GM23338 (cell line): ENCODE data around the gene TMEM11. TPM values are rescaled to one million over a fixed set of nuclear protein-coding genes. Genes with fewer than 3 reads are reported as not detected.

Experiments
- ATAC-seq: fragments of 200-7000 bp; cut with Tn5 transposase; 3 replicates; pipeline ENCODE4 v1.9.1; 2020
- DNase-seq: peaks from one replicate; pipeline ENCODE4 v3.0.0-alpha.2; 2015; ENCODE audit warnings: low spot score
- H2AFZ ChIP-seq: fragments of 200-600 bp; sonication (generic); 2 replicates; pipeline ENCODE4 v1.8.0; 2016; ENCODE audit warnings: antibody characterized with exemption, mild to moderate bottlenecking, moderate library complexity
- H3F3A ChIP-seq: fragments of 200-600 bp; sonication (generic); replicated peaks from 2 replicates; pipeline ENCODE4 v1.8.0; 2017; ENCODE audit warnings: antibody characterized with exemption, mixed run types, low read depth
- H3K27ac ChIP-seq: fragments of 200-600 bp; sonication (generic); 2 replicates; pipeline ENCODE4 v1.6.1; 2016; ENCODE audit warnings: low read depth
- H3K27me3 ChIP-seq: fragments of 200-600 bp; sonication (generic); 2 replicates; pipeline ENCODE4 v1.8.0; 2016; ENCODE audit warnings: mild to moderate bottlenecking, mixed run types, moderate library complexity; ENCODE audit not compliant: insufficient read depth
- H3K36me3 ChIP-seq: fragments of 200-600 bp; sonication (generic); 2 replicates; pipeline ENCODE4 v1.8.0; 2016; ENCODE audit warnings: mild to moderate bottlenecking; ENCODE audit not compliant: insufficient read depth
- H3K4me1 ChIP-seq: fragments of 200-600 bp; sonication (generic); 2 replicates; pipeline ENCODE4 v1.8.0; 2016; ENCODE audit warnings: mild to moderate bottlenecking, moderate library complexity; ENCODE audit not compliant: insufficient read depth
- H3K4me2 ChIP-seq: fragments of 200-600 bp; sonication (generic); 2 replicates; pipeline ENCODE4 v1.7.1; 2017; ENCODE audit warnings: mixed run types
- H3K4me3 ChIP-seq: fragments of 200-600 bp; sonication (generic); 2 replicates; pipeline ENCODE4 v1.6.1; 2016; ENCODE audit warnings: mixed run types
- H3K79me2 ChIP-seq: fragments of 200-600 bp; sonication (generic); replicated peaks from 2 replicates; pipeline ENCODE4 v1.8.0; 2017; ENCODE audit warnings: mild to moderate bottlenecking; ENCODE audit not compliant: insufficient read depth
- H3K9me2 ChIP-seq: fragments of 200-600 bp; sonication (generic); 2 replicates; pipeline ENCODE4 v1.8.0; 2017; ENCODE audit not compliant: insufficient read depth
- H4K20me1 ChIP-seq: fragments of 200-600 bp; sonication (generic); replicated peaks from 2 replicates; pipeline ENCODE4 v1.8.0; 2017; ENCODE audit warnings: mild to moderate bottlenecking; ENCODE audit not compliant: insufficient read depth
- H3K27ac Mint-ChIP-seq: 2 replicates; pipeline ENCODE4 v1.8.0; 2020; ENCODE audit warnings: inconsistent platforms, mild to moderate bottlenecking, moderate library complexity, mixed read lengths
- H3K27me3 Mint-ChIP-seq: 3 replicates; pipeline ENCODE4 v1.8.0; 2022; ENCODE audit warnings: low read depth, mild to moderate bottlenecking, moderate library complexity, mixed read lengths, inconsistent platforms; ENCODE audit not compliant: insufficient read depth, poor library complexity
- H3K36me3 Mint-ChIP-seq: 3 replicates; pipeline ENCODE4 v1.8.0; 2021; ENCODE audit warnings: low read depth, mild to moderate bottlenecking, inconsistent platforms, moderate library complexity, mixed read lengths
- H3K4me1 Mint-ChIP-seq: 3 replicates; pipeline ENCODE4 v1.8.0; 2020; ENCODE audit warnings: mild to moderate bottlenecking, inconsistent platforms, mixed read lengths
- H3K4me3 Mint-ChIP-seq: 3 replicates; pipeline ENCODE4 v1.8.0; 2021; ENCODE audit warnings: moderate library complexity, mild to moderate bottlenecking, inconsistent platforms, mixed read lengths
- H3K9me3 Mint-ChIP-seq: 3 replicates; pipeline ENCODE4 v1.8.0; 2020; ENCODE audit warnings: moderate library complexity, mild to moderate bottlenecking, inconsistent platforms, mixed read lengths
- CREB1 ChIP-seq: fragments of 250-450 bp; sonication (Bioruptor Pico); IDR thresholded peaks from 2 replicates; pipeline ENCODE4 v1.5.0; 2020; ENCODE audit warnings: low read depth, mild to moderate bottlenecking, moderate library complexity
- CTCF ChIP-seq, 2 experiments: fragments of 200-600 bp in 1 of 2; sonication (generic) in 1 of 2; conservative IDR thresholded peaks; 2 replicates each; pipeline versions ENCODE4 v1.5.1 to v1.6.1; 2016 to 2017; ENCODE audit warnings: antibody characterized with exemption in 2 of 2, low read depth in 2 of 2, mild to moderate bottlenecking in 2 of 2, moderate library complexity in 1 of 2
- ETS1 ChIP-seq: IDR thresholded peaks from 2 replicates; pipeline ENCODE4 v1.6.1; 2016; ENCODE audit warnings: antibody characterized with exemption
- EZH2 ChIP-seq: fragments of 200-600 bp; sonication (generic); IDR thresholded peaks from one replicate; pipeline ENCODE4 v1.8.0; 2017; ENCODE audit warnings: antibody characterized with exemption, mild to moderate bottlenecking, low read depth; ENCODE audit not compliant: unreplicated experiment
- EZH2phosphoT487 ChIP-seq: fragments of 200-600 bp; sonication (generic); IDR thresholded peaks from one replicate; pipeline ENCODE4 v1.8.1; 2018; ENCODE audit warnings: antibody characterized with exemption; ENCODE audit not compliant: unreplicated experiment
- NANOG ChIP-seq: IDR thresholded peaks from 2 replicates; pipeline ENCODE4 v1.6.1; 2016; ENCODE audit warnings: antibody characterized with exemption, borderline replicate concordance
- POLR2AphosphoS5 ChIP-seq: IDR thresholded peaks from 2 replicates; pipeline ENCODE4 v1.6.1; 2016; ENCODE audit warnings: antibody characterized with exemption, low read depth
- REST ChIP-seq: IDR thresholded peaks from one replicate; pipeline ENCODE4 v1.6.1; 2018; ENCODE audit warnings: antibody characterized with exemption; ENCODE audit not compliant: unreplicated experiment
- STAT1 ChIP-seq: IDR thresholded peaks from one replicate; pipeline ENCODE4 v1.6.1; 2016; ENCODE audit warnings: antibody characterized with exemption; ENCODE audit not compliant: unreplicated experiment
- ZNF114 ChIP-seq: fragments of 250-450 bp; sonication (Bioruptor Pico); IDR thresholded peaks from 2 replicates; pipeline ENCODE4 v1.5.0; 2020; ENCODE audit warnings: mild to moderate bottlenecking, moderate library complexity
- ZNF331 ChIP-seq: fragments of 250-450 bp; sonication (Bioruptor Pico); IDR thresholded peaks from 2 replicates; pipeline ENCODE4 v1.5.0; 2020; ENCODE audit warnings: low read depth, mild to moderate bottlenecking, moderate library complexity
- polyA plus RNA-seq: library from polyadenylated mRNA; unstranded; fragments of >200 nt; fragmentation: Nextera tagmentation; extraction: Ambion mirVana; gene quantifications from 2 replicates; pipeline ENCODE4 v1.2.1, GENCODE V29; 2016
- total RNA-seq: library from RNA; depleted of rRNA; stranded (reverse); fragments of >200 nt; shearing (Covaris generic); gene quantifications from 2 replicates; pipeline ENCODE4 v1.2.3, GENCODE V29; 2014

TMEM11 gene
- total and polyA plus RNA-seq, 2 experiments from 2014 or later = 38.5 to 90.2 TPM

GRCh38 chr17:21263376-21263775, 49.4 kb upstream of the TMEM11 start (continued):
- TF ChIP-seq CTCF (conservative IDR thresholded peaks at IDR 0.05; ENCODE audit: low read depth in 2 of 2) = no peak
- TF ChIP-seq ZNF114 (CRISPR knock-in tag) = no peak
- no peak for TF ChIP-seq NANOG
- TF ChIP-seq ETS1 = no peak
- TF ChIP-seq ZNF331 (CRISPR knock-in tag) = no peak
- TF ChIP-seq POLR2AphosphoS5 = no peak
- no peak for TF ChIP-seq EZH2phosphoT487
- no peak for TF ChIP-seq CREB1 (CRISPR knock-in tag)
- TF ChIP-seq REST = no peak
- TF ChIP-seq EZH2 = no peak

GRCh38 chr17:21262259-21262993, 48.5 kb upstream of the TMEM11 start:
- Histone ChIP-seq H3F3A (no peaks in the 10 kb centered on the region), H3K27ac (no peak overlapping the region), H3K4me1 (no peaks in the 10 kb centered on the region), H3K27me3 (no peaks in the 10 kb centered on the region), H3K9me2 (no peaks in the 10 kb centered on the region), H3K36me3 (no peaks in the 10 kb centered on the region), H4K20me1 (no peaks in the 10 kb centered on the region), H3K4me2 (no peak overlapping the region), H2AFZ (no peak overlapping the region), H3K79me2 (no peaks in the 10 kb centered on the region), H3K4me3 (no peak overlapping the region)
- Mint-ChIP-seq H3K27ac (no peak overlapping the region), H3K27me3 (peaks cover 2% of the 10 kb centered on the region), H3K4me3 (no peak overlapping the region), H3K9me3 (no peaks in the 10 kb centered on the region; the same call in 1 of the 3 replicates), H3K4me1 (peaks cover 11% of the 10 kb centered on the region; the same call in 2 of the 3 replicates), H3K36me3 (no peaks in the 10 kb centered on the region)
- DNase-seq = no peak
- ATAC-seq = no peak
- no peak for TF ChIP-seq ZNF114 (CRISPR knock-in tag)
- no peak for TF ChIP-seq REST
- no peak for TF ChIP-seq EZH2phosphoT487
- no peak for TF ChIP-seq EZH2
- no peak for TF ChIP-seq POLR2AphosphoS5
- no peak for TF ChIP-seq CREB1 (CRISPR knock-in tag)
- TF ChIP-seq STAT1 = no peak
